Erythroblast (primary cell): Measurements from ENCODE around the gene TMEM170A.

Source experiments
- GATA1 ChIP-seq: IDR thresholded peaks from 2 replicates; pipeline ENCODE4 v1.6.1; 2011; ENCODE audit warnings: low read depth, mild to moderate bottlenecking, control low read depth, low read length, moderate library complexity
- POLR2A ChIP-seq: IDR thresholded peaks from 2 replicates; pipeline ENCODE4 v1.6.1; 2011; ENCODE audit warnings: mild to moderate bottlenecking, low read length

DNA sequence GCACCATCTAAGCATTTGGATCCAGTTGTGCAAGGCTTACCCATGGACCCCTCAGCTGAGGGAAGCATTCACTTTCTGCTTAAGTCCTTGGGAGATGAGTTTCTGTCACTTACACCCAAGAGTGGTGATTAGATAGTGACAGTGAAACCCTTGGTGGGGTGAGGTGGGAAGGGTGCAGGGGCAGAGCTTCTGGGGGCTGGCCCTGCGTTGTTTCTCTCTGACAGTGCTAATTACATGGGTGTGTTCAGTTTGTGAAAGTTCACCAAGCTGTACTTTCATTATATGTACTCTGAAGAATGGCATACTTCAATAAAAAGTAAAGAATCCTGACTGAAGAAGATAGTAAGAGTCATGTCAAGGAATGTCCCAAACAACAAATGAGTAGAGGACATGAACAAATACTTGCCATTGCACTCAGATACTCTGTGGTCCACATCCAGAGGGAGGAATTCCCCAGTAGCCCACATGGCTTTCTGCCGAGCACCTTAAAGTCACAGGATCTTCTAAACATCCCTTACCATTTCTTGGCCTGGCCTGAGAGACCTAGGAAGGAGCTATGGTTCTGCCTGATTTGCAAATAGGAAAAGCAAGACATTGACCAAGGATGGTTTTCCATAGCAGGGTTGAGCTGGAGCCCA, 22.3 kb upstream of the TMEM170A start:
- TF ChIP-seq POLR2A (no peak), GATA1 (no peak)
